Pancreas (tissue), 10 donors: ENCODE results near the gene ISCA1. TPM values are rescaled to one million over a fixed set of nuclear protein-coding genes. Genes with fewer than 3 reads are reported as not detected.

Experiments
- ATAC-seq, 4 donors: fragments of 200-7000 bp; cut with Tn5 transposase; one replicate each; pipeline versions ENCODE4 v1.8.0 to v1.9.1; 2020; ENCODE audit warnings: mild to moderate bottlenecking in 4 of 4, moderate library complexity in 4 of 4
- DNase-seq, 6 donors: peaks; one replicate each; pipeline ENCODE4 v3.0.0-alpha.2; 2020
- FAIRE-seq: peaks from 2 replicates; lab custom pipeline; 2012; peaks lifted over from hg19 to GRCh38; lab: Jason Lieb, UNC
- H3K27ac ChIP-seq, 4 donors: fragments of 200-600 bp; sonication (generic); 1 replicate in 3 of 4; 2 replicates in 1 of 4; pipeline versions ENCODE4 v1.5.0 to v1.8.0; 2020
- H3K27me3 ChIP-seq, 4 donors: fragments of 200-600 bp; one replicate each; pipeline ENCODE4 v1.8.0; 2021
- H3K36me3 ChIP-seq, 3 donors: fragments of 200-600 bp; sonication (generic) in 1 of 3; one replicate each; pipeline versions ENCODE4 v1.5.0 to v1.8.0; 2020 to 2021
- H3K4me1 ChIP-seq, 3 donors: fragments of 200-600 bp; one replicate each; pipeline ENCODE4 v1.8.0; 2021
- H3K4me3 ChIP-seq, 4 donors: fragments of 200-600 bp; sonication (generic) in 2 of 4; one replicate each; pipeline versions ENCODE4 v1.5.0 to v1.8.0; 2020 to 2021
- H3K9me3 ChIP-seq, 4 donors: fragments of 200-600 bp; one replicate each; pipeline ENCODE4 v1.8.0; 2021
- WGBS, 2 donors: extraction: QIAGEN DNeasy Blood & Tissue Kit; methylation state at CpG; one replicate each; pipeline ENCODE4 v1.1.7; 2013; 5-methylcytosine and 5-hydroxymethylcytosine counted together
- intact Hi-C, 3 donors: fragments of 100-400 bp; cut with DNase I; formaldehyde crosslinking; loops; one replicate each; pipeline versions ENCODE4 v1.11.1 to v1.14.2; 2022
- polyA plus RNA-seq, 2 donors: library from polyadenylated mRNA; stranded (reverse); fragments of 200-250 nt; gene quantifications; one replicate each; pipeline ENCODE4 v1.2.3, GENCODE V29; 2013
- total RNA-seq, 6 donors: library from RNA; stranded (reverse); fragmentation: NEBNext Ultra II Directional in 4 of 6; extraction: Animal tissue kit (Norgen Biotek cat#: 25700) in 4 of 6; gene quantifications; one replicate each; pipeline versions ENCODE4 v1.2.1 to v1.2.4, GENCODE V29; 2021 to 2023
- TF ChIP-seq, protein P1 (sequence below), 4 donors: fragments of 200-600 bp; sonication (generic) in 3 of 4; IDR thresholded peaks; one replicate each; pipeline versions ENCODE4 v1.5.0 to v1.8.0; 2021; ENCODE audit warnings: antibody characterized with exemption in 4 of 4
- donor health status: healthy with polysubstance abuse.
- donor health status: DM: no; HTN: no; CAD: no; lungs with moderate emphysema.
- donor health status: DM: no; HTN: no; CAD: no.
- donor health status: control.
- donor health status: control.
- donor health status: Bipolar disorder and iron deficiency.
- donor health status: DM: yes; HTN: yes; CAD: no.
- donor health status: DM: no; HTN: no; CAD: no.
- donor health status: DM: no; HTN: no; CAD: no.
- donor health status: DM: yes; HTN: yes; CAD: no.

ISCA1 gene
- total and polyA plus RNA-seq, 8 donors: 8.6 to 26.5 (median 10.9) TPM

DNA sequence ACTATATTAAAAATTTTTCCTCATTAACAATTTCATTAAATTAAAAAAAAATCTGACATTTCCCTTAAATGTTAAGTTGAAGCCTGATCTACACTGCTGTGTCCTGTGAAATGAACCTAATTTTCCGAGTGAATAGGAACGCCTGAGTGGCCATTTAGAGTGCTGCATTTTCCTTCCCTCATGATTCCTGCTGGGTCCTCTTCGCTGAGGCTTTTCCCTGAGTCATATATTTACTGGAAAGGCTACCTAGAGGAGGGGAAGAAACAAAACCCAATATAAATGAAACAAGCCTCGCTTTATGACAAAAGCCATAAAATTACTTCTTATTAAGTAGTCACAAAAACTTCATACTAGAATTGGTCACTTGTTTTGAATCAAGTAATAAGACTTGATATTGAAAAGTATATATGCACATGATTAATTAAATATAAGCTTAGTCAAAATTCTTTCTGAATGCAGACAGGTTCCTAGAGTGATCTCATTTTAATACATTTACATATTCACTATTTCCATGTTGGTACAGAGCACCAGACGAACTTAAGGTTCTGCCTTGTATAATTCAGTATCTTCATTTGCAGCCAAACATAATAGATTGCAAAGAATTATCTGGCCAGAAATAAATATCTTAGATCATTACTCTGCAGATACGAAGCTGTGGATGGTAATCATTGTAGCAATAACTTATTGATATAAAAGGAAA, 6.3 kb upstream of the ISCA1 start:
- H3K27ac ChIP-seq: no peak overlapping the region
- FAIRE-seq: no peak
- H3K36me3 ChIP-seq: peaks cover 0 to 6% (median 0%) of the 10 kb centered on the region in 3 donors
- TF ChIP-seq, protein P1, sequence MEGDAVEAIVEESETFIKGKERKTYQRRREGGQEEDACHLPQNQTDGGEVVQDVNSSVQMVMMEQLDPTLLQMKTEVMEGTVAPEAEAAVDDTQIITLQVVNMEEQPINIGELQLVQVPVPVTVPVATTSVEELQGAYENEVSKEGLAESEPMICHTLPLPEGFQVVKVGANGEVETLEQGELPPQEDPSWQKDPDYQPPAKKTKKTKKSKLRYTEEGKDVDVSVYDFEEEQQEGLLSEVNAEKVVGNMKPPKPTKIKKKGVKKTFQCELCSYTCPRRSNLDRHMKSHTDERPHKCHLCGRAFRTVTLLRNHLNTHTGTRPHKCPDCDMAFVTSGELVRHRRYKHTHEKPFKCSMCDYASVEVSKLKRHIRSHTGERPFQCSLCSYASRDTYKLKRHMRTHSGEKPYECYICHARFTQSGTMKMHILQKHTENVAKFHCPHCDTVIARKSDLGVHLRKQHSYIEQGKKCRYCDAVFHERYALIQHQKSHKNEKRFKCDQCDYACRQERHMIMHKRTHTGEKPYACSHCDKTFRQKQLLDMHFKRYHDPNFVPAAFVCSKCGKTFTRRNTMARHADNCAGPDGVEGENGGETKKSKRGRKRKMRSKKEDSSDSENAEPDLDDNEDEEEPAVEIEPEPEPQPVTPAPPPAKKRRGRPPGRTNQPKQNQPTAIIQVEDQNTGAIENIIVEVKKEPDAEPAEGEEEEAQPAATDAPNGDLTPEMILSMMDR (IDR thresholded peaks at IDR 0.05): no peak
- no peak for DNase-seq
- H3K9me3 ChIP-seq: no peaks in the 10 kb centered on the region
- ATAC-seq: no peak
- H3K4me1 ChIP-seq: no peaks in the 10 kb centered on the region
- intact Hi-C loops: no loop called here
- 90 to 91% methylated on average over 6 of the region's 6 CpGs for WGBS, 2 donors
- H3K27me3 ChIP-seq: no peaks in the 10 kb centered on the region
- H3K4me3 ChIP-seq: no peak overlapping the region

DNA sequence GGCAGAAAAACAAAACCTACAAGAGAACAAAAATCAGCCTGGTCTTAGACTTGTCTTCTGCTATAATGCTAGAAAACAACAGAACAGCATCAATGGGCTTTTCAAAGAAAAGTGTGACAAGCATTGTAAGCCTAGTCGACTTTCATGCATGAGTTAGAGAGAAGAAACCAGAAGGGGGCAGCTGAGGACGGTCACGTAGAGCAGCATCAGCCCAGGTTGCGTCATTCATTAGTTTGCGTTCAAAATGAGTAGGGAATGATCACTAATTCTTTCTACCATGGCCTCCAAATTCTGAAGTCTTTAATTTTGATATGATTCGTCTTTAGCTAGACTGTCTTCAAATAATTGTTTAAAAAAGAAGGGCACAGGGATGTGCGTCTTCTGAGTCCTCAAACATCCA, 4.7 kb upstream of the ISCA1 start:
- FAIRE-seq (no peak), DNase-seq (no peak), ATAC-seq (no peak)
- H3K4me1 ChIP-seq: peaks cover 0 to 7% (median 0%) of the 10 kb centered on the region in 3 donors
- no peak overlapping the region for H3K27ac ChIP-seq
- no peaks in the 10 kb centered on the region for H3K27me3 ChIP-seq
- intact Hi-C loops: no loop called here
- no peak overlapping the region for H3K4me3 ChIP-seq
- 70 to 81% methylated on average over 7 of the region's 7 CpGs for WGBS, 2 donors
- TF ChIP-seq, protein P1 (IDR thresholded peaks at IDR 0.05): no peak
- peaks cover 0 to 6% (median 0%) of the 10 kb centered on the region in 3 donors for H3K36me3 ChIP-seq
- H3K9me3 ChIP-seq: no peaks in the 10 kb centered on the region

DNA sequence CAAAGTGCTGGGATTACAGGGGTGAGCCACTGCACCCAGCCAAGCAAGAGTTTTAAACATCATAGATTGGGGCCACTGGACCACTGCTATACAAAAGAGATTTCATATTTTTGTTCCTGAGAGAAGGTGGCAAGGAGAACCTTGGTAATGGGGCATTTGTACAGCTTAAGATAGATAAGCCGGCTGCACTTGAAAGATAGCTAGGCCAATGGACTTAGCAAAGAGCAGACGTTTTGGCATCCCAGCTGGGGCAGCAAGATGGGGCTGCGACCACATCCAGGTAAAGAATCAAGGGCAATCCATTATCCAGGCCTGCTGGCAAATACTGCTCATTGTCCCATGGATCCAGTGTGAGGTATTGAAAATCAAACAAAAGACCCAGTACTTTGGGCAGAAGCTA, 3.9 kb upstream of the ISCA1 start:
- no peak overlapping the region for H3K4me3 ChIP-seq
- no peak for ATAC-seq
- TF ChIP-seq, protein P1 (IDR thresholded peaks at IDR 0.05): no peak
- DNase-seq: no peak
- peaks cover 0 to 7% (median 1%) of the 10 kb centered on the region in 3 donors for H3K4me1 ChIP-seq
- 50 to 66% methylated on average over 3 of the region's 3 CpGs for WGBS, 2 donors
- H3K9me3 ChIP-seq: no peaks in the 10 kb centered on the region
- peaks cover 0 to 6% (median 0%) of the 10 kb centered on the region in 3 donors for H3K36me3 ChIP-seq
- H3K27me3 ChIP-seq: no peaks in the 10 kb centered on the region
- H3K27ac ChIP-seq: no peak overlapping the region
- intact Hi-C loops: no loop called here
- no peak for FAIRE-seq

DNA sequence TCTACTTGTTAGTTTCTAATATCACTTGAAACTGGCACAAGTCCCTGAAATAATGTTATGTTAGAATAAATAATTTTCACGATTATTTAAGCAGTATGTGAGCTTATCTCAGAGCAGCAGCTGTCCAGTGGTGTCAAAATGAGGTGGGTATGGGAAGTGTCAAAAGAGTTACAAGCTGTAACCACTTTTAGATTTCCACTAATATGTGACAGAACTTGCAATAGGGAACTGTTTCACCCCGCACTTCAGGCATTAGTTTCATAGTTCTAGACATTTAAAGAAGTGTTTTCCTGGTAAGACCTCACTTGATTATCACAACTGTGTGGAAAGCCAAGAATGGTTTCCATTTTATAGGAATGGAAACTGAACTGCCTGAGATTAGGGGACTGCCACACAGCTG, 2.9 kb upstream of the ISCA1 start:
- ATAC-seq (no peak), FAIRE-seq (no peak), DNase-seq (no peak)
- no peaks in the 10 kb centered on the region for H3K9me3 ChIP-seq
- peaks cover 0 to 6% (median 0%) of the 10 kb centered on the region in 3 donors for H3K36me3 ChIP-seq
- H3K27me3 ChIP-seq: no peaks in the 10 kb centered on the region
- H3K27ac ChIP-seq: no peak overlapping the region
- H3K4me1 ChIP-seq: peaks cover 5 to 12% (median 10%) of the 10 kb centered on the region in 3 donors
- WGBS, 2 donors: 59 to 69% methylated on average over 2 of the region's 2 CpGs
- intact Hi-C loops: no loop called here
- no peak overlapping the region for H3K4me3 ChIP-seq
- TF ChIP-seq, protein P1 (IDR thresholded peaks at IDR 0.05): no peak

DNA sequence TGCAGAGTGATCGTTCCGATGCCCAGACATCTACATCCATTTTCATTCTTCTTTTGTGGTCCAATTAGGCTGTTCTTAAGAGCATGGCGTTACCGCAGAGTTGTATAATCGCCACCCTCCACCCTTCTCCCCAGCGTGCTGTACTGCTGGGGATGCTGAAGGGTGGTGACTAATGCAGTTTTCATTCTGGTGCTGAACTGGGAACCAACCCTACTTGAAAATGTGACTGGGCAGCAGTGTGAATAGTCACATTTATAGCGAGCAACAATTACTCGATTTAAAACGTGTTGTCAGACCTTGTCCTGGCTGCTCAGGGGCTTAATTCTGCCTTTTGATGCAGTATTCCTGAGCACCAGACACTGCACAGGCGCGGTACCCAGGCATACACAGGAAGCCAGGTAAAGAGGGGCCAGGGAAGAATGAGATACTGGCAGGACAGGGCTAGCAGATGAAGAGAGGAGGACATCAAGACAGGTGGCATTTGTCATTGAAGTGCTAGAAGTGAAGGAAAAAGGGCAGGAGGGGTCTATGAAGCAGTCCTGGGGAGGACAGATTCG, 719 bp upstream of the ISCA1 start:
- intact Hi-C loops: no loop called here
- H3K27ac ChIP-seq: peak overlapping the region; percentile 94 to 100 (median 98)
- no peaks in the 10 kb centered on the region for H3K9me3 ChIP-seq
- peaks cover 5 to 16% (median 10%) of the 10 kb centered on the region in 3 donors for H3K4me1 ChIP-seq
- DNase-seq (no peak), ATAC-seq (peak; percentile 12 to 46 (median 26)), FAIRE-seq (no peak)
- no peaks in the 10 kb centered on the region for H3K27me3 ChIP-seq
- peaks cover 0 to 6% (median 0%) of the 10 kb centered on the region in 3 donors for H3K36me3 ChIP-seq
- TF ChIP-seq, protein P1 (IDR thresholded peaks at IDR 0.05): no peak
- 8 to 11% methylated on average over 12 of the region's 12 CpGs for WGBS, 2 donors
- peak overlapping the region; percentile 82 to 93 (median 91) for H3K4me3 ChIP-seq
